Keratinocyte (primary cell): ENCODE results near the gene TNFAIP8.

ENCODE experiments used
- EZH2 ChIP-seq: IDR thresholded peaks from one replicate; pipeline ENCODE4 v1.6.1; 2012; ENCODE audit warnings: inconsistent platforms, mild to moderate bottlenecking, low read length, moderate library complexity
- TF ChIP-seq, protein P1 (sequence below), 3 experiments: IDR thresholded peaks in 1 of 3; conservative IDR thresholded peaks in 1 of 3; optimal IDR thresholded peaks in 1 of 3; 2 replicates in 2 of 3; 3 replicates in 1 of 3; pipeline versions ENCODE3 to v1.5.1; 2011; ENCODE audit warnings: low read length in 3 of 3, mild to moderate bottlenecking in 3 of 3, moderate library complexity in 2 of 3, control low read depth in 1 of 3, inconsistent platforms in 1 of 3; ENCODE audit not compliant: insufficient read depth in 2 of 3; ENCODE audit errors: extremely low read depth in 1 of 3

DNA sequence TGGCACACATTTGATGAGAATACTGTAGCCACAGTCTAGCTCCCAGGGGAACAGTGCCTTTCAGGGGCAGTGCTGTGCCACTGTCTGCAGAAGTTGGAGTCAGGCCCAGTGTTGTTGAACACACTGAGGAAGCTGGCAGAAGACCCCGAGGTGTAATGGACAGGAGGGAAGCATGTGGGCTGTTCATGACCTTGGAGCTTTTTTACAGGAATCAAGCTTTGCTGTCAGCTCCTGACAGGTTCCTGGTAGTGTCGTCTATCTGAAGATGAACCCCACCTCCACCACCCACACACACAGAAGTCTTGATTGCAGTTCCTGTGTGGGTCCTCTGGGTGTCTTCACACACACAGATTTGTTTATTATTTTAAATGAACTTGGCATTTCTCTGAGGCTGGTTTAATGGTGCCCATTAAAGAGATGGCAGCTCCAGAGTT, 40.3 kb upstream of the TNFAIP8 start:
- TF ChIP-seq, protein P1, sequence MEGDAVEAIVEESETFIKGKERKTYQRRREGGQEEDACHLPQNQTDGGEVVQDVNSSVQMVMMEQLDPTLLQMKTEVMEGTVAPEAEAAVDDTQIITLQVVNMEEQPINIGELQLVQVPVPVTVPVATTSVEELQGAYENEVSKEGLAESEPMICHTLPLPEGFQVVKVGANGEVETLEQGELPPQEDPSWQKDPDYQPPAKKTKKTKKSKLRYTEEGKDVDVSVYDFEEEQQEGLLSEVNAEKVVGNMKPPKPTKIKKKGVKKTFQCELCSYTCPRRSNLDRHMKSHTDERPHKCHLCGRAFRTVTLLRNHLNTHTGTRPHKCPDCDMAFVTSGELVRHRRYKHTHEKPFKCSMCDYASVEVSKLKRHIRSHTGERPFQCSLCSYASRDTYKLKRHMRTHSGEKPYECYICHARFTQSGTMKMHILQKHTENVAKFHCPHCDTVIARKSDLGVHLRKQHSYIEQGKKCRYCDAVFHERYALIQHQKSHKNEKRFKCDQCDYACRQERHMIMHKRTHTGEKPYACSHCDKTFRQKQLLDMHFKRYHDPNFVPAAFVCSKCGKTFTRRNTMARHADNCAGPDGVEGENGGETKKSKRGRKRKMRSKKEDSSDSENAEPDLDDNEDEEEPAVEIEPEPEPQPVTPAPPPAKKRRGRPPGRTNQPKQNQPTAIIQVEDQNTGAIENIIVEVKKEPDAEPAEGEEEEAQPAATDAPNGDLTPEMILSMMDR (optimal IDR thresholded peaks at IDR 0.05 in 1 of 3, IDR thresholded peaks at IDR 0.05 in 1 of 3, conservative IDR thresholded peaks at IDR 0.05 in 1 of 3; ENCODE audit: extremely low read depth in 1 of 3, insufficient read depth in 2 of 3, low read length in 3 of 3) = peak; percentile 28 to 61 (median 54)
- no peak for TF ChIP-seq EZH2
